HepG2 (cell line): ENCODE measurements around the gene DDX50. TPM values are rescaled to one million over a fixed set of nuclear protein-coding genes. Genes with fewer than 3 reads are reported as not detected.

Experiments
- ARID4A ChIP-seq: sonication (generic); formaldehyde crosslinking; IDR thresholded peaks from 2 replicates; pipeline ENCODE4 v1.5.0; 2020; ENCODE audit warnings: mild to moderate bottlenecking, missing genetic modification reagents, borderline replicate concordance
- CAMTA2 ChIP-seq: sonication (generic); formaldehyde crosslinking; IDR thresholded peaks from 2 replicates; pipeline ENCODE4 v1.4.0; 2020; ENCODE audit warnings: mild to moderate bottlenecking, missing genetic modification reagents, borderline replicate concordance
- CTCF ChIP-seq: sonication (generic); formaldehyde crosslinking; IDR thresholded peaks from 2 replicates; pipeline ENCODE4 v1.5.0; 2020; ENCODE audit warnings: mild to moderate bottlenecking, missing genetic modification reagents, moderate library complexity
- DR1 ChIP-seq: sonication (generic); formaldehyde crosslinking; IDR thresholded peaks from 2 replicates; pipeline ENCODE4 v1.8.0; 2021; ENCODE audit warnings: mild to moderate bottlenecking, missing genetic modification reagents, inconsistent platforms
- FIP1L1 ChIP-seq: fragments of 200-400 bp; formaldehyde crosslinking; IDR thresholded peaks from 2 replicates; pipeline ENCODE4 v1.6.1; 2018; ENCODE audit warnings: low read depth, mild to moderate bottlenecking, low read length, moderate library complexity, borderline replicate concordance; ENCODE audit not compliant: insufficient read depth
- HMG20B ChIP-seq: conservative IDR thresholded peaks from 2 replicates; pipeline ENCODE4 v1.6.1; 2016; ENCODE audit warnings: missing genetic modification reagents, missing compliant biosample characterization
- RFX3 ChIP-seq: IDR thresholded peaks from 2 replicates; pipeline ENCODE4 v1.6.1; 2016; ENCODE audit warnings: missing biosample characterization, missing genetic modification reagents
- SAP130 ChIP-seq: IDR thresholded peaks from 2 replicates; pipeline ENCODE4 v1.6.1; 2016; ENCODE audit warnings: low read depth
- ZNF629 ChIP-seq: sonication (generic); formaldehyde crosslinking; conservative IDR thresholded peaks from 2 replicates; pipeline ENCODE4 v1.5.0; 2020; ENCODE audit warnings: missing genetic modification reagents
- polyA plus RNA-seq, 8 experiments: library from polyadenylated mRNA; depleted of rRNA in 3 of 8; stranded (reverse) in 7 of 8; unstranded in 1 of 8; fragments of >200 nt; fragmentation: Illumina TruSeq in 4 of 8; extraction: Trizol in 4 of 8; gene quantifications; 2 replicates each; pipeline versions ENCODE4 v1.2.1 to v1.2.3, GENCODE V29; 2011 to 2016; ENCODE audit warnings: low read depth in 4 of 8, missing spikeins in 1 of 8, mixed read lengths in 1 of 8; ENCODE audit not compliant: insufficient read depth in 1 of 8
- total RNA-seq, 5 experiments: library from RNA; depleted of rRNA; stranded (reverse); fragments of >200 nt; fragmentation: Illumina TruSeq; extraction: Trizol; gene quantifications; 2 replicates each; pipeline ENCODE4 v1.2.3, GENCODE V29; 2016; ENCODE audit warnings: low read depth in 1 of 5
- TF ChIP-seq, protein P1 (sequence below): sonication (generic); formaldehyde crosslinking; IDR thresholded peaks from 2 replicates; pipeline ENCODE4 v1.4.0; 2020; ENCODE audit warnings: missing genetic modification reagents
- TF ChIP-seq, protein P2 (sequence below): sonication (generic); formaldehyde crosslinking; IDR thresholded peaks from 2 replicates; pipeline ENCODE4 v1.4.0; 2020; ENCODE audit warnings: mild to moderate bottlenecking, missing genetic modification reagents

The DDX50 gene
- total and polyA plus RNA-seq, 2 of the 13 experiments (the other 11 are each of a cell fraction or from before 2014, with no cell fraction given), result 19.0 to 38.2 TPM

DNA sequence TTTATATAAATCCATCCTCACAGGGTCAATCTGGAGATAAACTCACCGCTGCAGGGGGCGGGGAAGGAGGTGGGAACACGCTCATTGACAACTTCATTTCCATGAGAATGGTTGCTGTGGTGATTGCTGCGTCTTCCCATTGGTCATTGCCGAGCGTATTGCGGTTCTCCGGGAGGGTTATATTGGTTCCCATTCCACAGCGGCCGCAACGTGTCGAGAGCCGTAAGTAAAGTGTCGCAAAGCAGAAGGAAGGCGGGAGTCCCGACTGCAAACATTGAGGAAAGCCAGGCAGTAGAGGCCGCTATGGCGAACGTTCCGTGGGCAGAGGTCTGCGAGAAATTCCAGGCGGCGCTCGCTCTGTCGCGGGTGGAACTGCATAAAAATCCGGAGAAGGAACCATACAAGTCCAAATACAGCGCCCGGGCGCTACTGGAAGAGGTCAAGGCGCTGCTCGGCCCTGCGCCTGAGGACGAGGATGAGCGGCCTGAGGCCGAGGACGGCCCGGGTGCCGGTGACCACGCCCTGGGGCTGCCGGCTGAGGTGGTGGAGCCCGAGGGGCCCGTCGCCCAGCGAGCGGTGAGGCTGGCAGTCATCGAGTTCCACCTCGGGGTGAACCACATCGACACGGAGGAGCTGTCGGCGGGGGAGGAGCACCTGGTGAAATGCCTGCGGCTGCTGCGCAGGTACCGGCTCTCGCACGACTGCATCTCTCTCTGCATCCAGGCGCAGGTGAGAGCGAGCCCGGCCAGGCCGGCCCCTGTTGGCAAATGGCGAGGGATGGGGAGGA lies 87.6 kb downstream of the DDX50 start, which contains the start of gene KIFBP (continued):
- peak; percentile 75 for TF ChIP-seq CTCF (CRISPR knock-in tag)
- TF ChIP-seq, protein P1, sequence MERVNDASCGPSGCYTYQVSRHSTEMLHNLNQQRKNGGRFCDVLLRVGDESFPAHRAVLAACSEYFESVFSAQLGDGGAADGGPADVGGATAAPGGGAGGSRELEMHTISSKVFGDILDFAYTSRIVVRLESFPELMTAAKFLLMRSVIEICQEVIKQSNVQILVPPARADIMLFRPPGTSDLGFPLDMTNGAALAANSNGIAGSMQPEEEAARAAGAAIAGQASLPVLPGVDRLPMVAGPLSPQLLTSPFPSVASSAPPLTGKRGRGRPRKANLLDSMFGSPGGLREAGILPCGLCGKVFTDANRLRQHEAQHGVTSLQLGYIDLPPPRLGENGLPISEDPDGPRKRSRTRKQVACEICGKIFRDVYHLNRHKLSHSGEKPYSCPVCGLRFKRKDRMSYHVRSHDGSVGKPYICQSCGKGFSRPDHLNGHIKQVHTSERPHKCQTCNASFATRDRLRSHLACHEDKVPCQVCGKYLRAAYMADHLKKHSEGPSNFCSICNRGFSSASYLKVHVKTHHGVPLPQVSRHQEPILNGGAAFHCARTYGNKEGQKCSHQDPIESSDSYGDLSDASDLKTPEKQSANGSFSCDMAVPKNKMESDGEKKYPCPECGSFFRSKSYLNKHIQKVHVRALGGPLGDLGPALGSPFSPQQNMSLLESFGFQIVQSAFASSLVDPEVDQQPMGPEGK (CRISPR knock-in tag), result peak; percentile 22; the same call in 1 of the 2 replicates
- TF ChIP-seq SAP130 (CRISPR knock-in tag), result peak; percentile 95
- TF ChIP-seq FIP1L1, result no peak
- TF ChIP-seq DR1 (CRISPR knock-in tag), result 0 out of 2 replicates have a peak, but pooled peaks have one; percentile 37
- TF ChIP-seq ARID4A (CRISPR knock-in tag), result peak; percentile 93
- TF ChIP-seq RFX3 (CRISPR knock-in tag), result peak; percentile 82
- TF ChIP-seq, protein P2, sequence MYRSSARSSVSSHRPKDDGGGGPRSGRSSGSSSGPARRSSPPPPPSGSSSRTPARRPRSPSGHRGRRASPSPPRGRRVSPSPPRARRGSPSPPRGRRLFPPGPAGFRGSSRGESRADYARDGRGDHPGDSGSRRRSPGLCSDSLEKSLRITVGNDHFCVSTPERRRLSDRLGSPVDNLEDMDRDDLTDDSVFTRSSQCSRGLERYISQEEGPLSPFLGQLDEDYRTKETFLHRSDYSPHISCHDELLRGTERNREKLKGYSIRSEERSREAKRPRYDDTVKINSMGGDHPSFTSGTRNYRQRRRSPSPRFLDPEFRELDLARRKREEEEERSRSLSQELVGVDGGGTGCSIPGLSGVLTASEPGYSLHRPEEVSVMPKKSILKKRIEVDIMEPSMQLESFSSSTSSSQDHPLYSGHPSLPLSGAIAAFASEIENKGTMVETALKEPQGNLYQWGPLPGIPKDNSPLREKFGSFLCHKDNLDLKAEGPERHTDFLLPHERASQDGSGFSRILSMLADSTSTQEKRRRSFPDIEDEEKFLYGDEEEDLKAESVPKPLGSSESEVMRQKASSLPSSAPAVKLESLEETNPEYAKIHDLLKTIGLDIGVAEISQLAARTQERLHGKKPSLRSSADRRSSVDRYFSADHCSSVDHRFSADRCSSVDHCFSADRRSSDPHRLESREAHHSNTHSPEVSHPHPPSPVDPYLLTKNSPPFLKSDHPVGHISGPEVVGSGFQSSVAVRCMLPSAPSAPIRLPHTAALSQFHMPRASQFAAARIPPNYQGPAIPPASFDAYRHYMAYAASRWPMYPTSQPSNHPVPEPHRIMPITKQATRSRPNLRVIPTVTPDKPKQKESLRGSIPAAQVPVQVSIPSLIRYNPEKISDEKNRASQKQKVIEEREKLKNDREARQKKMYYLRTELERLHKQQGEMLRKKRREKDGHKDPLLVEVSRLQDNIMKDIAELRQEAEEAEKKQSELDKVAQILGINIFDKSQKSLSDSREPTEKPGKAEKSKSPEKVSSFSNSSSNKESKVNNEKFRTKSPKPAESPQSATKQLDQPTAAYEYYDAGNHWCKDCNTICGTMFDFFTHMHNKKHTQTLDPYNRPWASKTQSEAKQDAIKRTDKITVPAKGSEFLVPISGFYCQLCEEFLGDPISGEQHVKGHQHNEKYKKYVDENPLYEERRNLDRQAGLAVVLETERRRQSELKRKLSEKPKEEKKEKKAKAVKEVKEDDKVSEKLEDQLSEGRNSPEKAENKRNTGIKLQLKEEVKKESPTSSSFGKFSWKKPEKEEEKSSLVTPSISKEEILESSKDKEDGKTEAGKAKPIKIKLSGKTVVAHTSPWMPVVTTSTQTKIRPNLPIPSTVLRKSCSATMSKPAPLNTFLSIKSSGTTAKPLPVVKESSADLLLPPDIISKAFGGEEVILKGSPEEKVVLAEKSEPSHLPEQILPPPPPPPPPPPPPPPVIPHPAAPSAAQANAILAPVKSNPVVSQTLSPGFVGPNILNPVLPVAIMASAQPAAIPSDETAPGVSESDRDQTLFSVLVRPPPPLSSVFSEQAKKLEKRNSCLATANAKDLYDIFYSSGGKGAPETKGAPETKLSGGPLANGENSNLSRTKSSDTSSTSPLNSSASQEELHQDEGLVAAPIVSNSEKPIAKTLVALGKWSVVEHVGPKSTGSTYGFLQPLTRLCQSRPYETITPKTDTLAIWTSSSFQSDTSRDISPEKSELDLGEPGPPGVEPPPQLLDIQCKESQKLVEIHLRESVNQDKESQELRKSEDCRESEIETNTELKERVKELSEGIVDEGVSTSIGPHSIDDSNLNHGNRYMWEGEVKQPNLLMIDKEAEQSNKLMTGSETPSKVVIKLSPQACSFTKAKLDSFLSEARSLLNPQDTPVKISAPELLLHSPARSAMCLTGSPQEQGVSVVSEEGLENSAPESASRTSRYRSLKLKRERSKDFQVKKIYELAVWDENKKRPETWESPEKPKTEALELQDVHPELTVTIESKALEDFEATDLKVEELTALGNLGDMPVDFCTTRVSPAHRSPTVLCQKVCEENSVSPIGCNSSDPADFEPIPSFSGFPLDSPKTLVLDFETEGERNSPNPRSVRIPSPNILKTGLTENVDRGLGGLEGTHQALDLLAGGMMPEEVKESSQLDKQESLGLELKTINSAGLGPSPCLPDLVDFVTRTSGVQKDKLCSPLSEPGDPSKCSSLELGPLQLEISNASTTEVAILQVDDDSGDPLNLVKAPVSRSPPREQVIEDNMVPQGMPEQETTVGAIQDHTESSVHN (CRISPR knock-in tag), result 0 out of 2 replicates have a peak, but pooled peaks have one; percentile 54
- no peak for TF ChIP-seq ZNF629 (CRISPR knock-in tag)
- 0 out of 2 replicates have a peak, but pooled peaks have one; percentile 45 for TF ChIP-seq HMG20B
- peak; percentile 87 for TF ChIP-seq CAMTA2
